Activated CD4-positive, alpha-beta T cell treated with anti-CD3 and anti-CD28 coated beads for 4 hours (primary cell): Measurements from ENCODE around the gene LRFN4.

Experiments
- DNase-seq, 2 donors: peaks; one replicate each; pipeline ENCODE4 v3.0.0-alpha.2; 2020

The LRFN4 gene

DNA sequence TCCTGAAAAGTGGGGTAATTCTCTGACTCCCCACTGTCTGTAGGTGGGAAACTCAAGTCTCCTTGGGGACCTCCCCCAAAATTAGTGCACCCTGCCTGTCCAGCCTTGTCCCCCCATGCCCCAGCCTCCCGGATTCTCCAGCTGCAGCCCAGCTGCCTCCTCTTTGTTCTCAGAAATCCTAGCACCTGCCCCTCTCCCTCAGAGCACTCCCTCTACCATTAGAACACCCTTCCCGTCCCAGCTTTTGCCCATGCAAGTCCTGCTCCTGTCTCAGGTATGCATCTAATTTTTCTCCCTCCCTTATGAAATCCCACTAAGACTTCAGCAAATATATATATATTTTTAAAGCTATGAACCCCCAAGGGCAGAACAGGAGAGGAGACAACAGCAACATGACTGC is 37.3 kb downstream of the LRFN4 start:
- no peak for DNase-seq

DNA sequence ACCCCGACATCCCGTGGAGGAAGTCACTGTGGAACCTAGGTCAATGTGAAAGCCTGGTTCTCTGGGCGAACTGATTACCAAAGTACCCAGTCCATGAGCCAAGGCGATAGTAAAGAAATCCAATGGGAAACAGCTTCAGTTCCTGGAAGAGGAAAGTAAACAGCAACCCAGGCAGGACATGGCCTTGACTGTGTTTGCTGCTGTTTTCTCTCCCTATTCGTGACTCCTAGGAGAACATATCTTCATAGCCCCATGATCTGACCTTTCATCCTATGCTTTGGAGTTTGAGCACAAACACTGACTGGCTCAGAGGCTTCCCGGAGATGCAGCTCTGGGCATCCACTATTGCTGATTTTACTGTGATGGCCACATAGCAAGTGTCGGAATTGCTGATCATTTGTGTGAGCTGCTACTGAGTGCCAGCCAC is 45.1 kb downstream of the LRFN4 start:
- no peak for DNase-seq

DNA sequence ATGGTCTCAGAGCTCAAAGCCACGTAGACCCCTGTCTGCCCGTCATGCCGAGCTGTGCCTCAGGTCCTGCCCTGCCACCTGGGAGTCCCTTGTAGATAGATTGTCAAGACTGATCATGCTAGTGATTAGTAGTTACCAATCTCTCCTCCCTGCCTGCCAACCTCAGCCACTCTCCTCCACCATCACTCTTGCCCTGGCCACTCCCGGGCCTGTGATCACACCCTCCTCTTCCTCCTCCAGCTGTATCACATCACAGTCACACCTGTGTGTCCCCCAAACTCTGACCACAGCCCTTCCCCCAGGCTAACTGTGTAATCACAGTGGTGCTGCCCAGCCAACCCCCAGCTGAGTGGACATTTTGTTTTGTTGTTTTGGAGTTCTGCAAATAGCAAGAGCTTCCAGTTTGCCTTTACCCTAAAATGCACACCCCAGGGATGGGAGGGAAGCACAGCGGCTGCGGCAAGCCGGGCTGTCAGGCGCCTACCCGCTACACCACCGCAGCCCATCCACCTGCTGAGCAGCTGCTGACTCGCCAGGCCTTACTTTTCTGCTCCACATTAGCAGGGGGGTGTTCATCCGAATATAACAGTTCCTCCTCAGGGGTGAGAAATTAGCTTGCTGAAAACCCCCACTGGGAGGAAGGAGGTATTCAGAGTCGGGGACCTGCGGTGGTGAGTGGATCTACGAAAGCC is 45.8 kb downstream of the LRFN4 start:
- DNase-seq = no peak

DNA sequence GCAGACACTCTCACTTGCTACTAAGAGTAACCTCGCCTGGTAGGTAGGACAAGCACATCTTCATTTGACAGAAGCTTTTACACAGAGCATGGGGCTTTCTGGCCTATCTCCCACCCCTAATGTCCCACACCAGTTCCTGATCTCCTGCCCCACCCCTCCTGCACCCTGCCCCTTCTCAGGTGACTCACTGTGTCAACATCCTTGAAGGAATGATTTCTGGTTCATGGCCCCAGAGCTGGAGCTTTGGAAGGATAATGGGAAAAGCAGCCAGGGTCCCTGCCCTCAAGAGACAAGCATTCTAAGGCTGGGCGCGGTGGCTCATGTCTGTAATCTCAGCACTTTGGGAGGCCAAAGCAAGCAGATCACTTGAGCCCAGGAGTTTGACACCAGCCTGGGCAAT is 47.2 kb downstream of the LRFN4 start:
- no peak for DNase-seq

- DNase-seq = no peak
Measured at GRCh38 chr11:66904561-66904960, 47.7 kb downstream of the LRFN4 start.

GRCh38 chr11:66904981-66905521 is 48.2 kb downstream of the LRFN4 start:
- DNase-seq = no peak

- DNase-seq = no peak
Measured at GRCh38 chr11:66905631-66906030, 48.8 kb downstream of the LRFN4 start.

GRCh38 chr11:66906061-66906733 is 49.3 kb downstream of the LRFN4 start:
- no peak for DNase-seq

DNA sequence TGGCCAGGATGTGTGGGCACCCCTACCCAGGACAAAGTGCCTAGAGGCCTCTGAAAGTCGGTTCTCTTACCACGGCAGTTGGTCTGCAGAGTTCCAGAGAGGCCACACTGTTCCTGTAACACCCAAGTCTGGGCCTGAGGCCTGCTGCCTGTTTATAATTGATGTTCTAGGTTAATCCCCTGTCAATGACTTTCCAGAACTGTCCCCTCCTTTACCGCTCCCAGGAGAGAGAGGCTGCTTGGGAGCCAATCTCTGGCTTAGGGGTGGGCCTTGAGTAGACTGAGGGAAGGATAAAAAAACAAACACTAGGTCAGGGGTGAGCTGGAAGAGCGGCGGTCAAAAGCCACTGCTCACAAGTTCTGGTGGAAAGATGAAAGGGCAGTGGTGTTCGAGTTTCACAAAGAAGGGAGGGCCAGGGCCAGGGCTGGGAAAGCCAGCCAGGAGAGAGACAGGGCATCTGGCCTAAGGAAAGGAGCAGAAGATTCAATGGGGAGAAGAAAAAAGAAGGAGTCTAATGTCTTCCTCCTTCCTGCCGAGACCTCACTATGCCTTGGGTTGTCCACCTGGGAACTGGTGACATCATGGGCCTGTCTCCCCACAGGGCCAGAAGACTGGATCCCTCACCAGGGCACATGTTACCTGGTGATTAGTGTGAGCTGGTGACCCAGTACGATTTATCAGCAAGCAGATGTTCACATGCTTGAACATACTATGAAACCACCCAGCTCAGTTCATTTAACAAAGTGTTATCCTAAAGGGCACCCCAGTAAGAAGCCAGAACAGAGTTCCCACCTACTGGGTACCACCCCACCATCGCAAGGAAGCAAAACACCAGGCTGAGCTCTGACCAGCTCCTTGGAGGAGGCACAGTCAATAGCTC is 51.1 kb downstream of the LRFN4 start:
- no peak for DNase-seq

DNA sequence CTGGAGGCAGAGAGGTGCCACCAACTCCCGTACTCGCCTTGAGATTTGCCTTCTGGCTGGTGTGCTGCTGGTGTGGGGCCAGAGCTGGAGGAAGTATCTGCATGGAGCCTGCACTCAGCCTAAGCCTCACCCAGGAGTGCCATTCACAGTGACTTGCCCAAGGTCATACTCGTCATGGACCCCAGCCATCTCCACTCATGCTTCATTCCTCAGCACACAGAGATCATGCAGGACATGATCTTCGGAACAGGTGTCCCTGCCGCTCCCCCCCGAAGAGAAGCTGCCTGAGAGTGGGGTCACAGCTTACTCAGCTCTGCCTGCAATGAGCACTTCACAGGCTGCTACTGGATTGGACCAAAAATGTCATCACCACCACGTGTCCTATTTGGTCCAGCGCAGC is 52.3 kb downstream of the LRFN4 start:
- no peak for DNase-seq

DNA sequence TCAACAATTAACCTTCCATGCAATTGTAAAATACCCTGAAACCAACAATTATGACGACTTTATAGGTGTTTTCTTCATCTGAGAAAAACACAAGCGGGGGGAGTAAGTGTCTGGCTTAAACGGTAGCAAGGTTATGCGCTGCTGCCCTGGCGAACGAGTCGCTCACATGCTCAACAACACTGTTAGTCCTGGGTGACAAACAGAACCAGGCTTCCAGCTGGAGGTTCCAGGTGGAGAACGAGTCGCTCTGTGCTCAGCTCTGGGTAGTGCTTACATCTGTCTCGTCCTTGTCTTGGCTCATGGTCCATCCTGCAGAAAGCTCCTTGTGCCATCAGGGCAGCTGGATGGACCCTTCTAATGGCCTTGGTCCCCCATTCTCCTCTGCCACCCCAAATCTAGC is 53.2 kb downstream of the LRFN4 start:
- DNase-seq = no peak
